SJSA1 (cell line): ENCODE results near the gene CPA1. TPM values are rescaled to one million over a fixed set of nuclear protein-coding genes. Genes with fewer than 3 reads are reported as not detected.

Experiments
- DNase-seq, 2 experiments: peaks; one replicate each; pipeline ENCODE4 v3.0.0-alpha.2; 2015 to 2020; ENCODE audit warnings: low spot score in 2 of 2, low read depth in 1 of 2
- H3K27ac ChIP-seq: fragments of 250-450 bp; sonication (Bioruptor Pico); 2 replicates; pipeline ENCODE4 v1.5.1; 2020; ENCODE audit warnings: mild to moderate bottlenecking, moderate library complexity
- H3K27me3 ChIP-seq: fragments of 250-450 bp; sonication (Bioruptor Pico); replicated peaks from 2 replicates; pipeline ENCODE4 v1.5.1; 2020; ENCODE audit warnings: mild to moderate bottlenecking, moderate library complexity
- H3K36me3 ChIP-seq: fragments of 250-450 bp; sonication (Bioruptor Pico); 2 replicates; pipeline ENCODE4 v1.5.1; 2020; ENCODE audit warnings: mild to moderate bottlenecking
- H3K4me1 ChIP-seq: fragments of 250-450 bp; sonication (Bioruptor Pico); replicated peaks from 2 replicates; pipeline ENCODE4 v1.6.1; 2021; ENCODE audit warnings: mild to moderate bottlenecking
- H3K4me3 ChIP-seq: fragments of 250-450 bp; sonication (Bioruptor Pico); 2 replicates; pipeline ENCODE4 v1.5.1; 2020; ENCODE audit warnings: mild to moderate bottlenecking
- H3K9me3 ChIP-seq: fragments of 250-450 bp; sonication (Bioruptor Pico); replicated peaks from 2 replicates; pipeline ENCODE4 v1.5.1; 2020; ENCODE audit warnings: mild to moderate bottlenecking
- total RNA-seq: library from RNA; depleted of rRNA; stranded (reverse); fragments of >200 nt; shearing (Covaris generic); gene quantifications from 2 replicates; pipeline ENCODE4 v1.2.3, GENCODE V29; 2014

The CPA1 gene
- total RNA-seq, 1 experiment from 2014 or later = not detected

GRCh38 chr7:130346941-130347340, 33.4 kb upstream of the CPA1 start:
- no peak overlapping the region for H3K27ac ChIP-seq
- peaks cover 16% of the 10 kb centered on the region for H3K4me1 ChIP-seq
- H3K27me3 ChIP-seq = no peaks in the 10 kb centered on the region
- no peak overlapping the region for H3K4me3 ChIP-seq
- no peaks in the 10 kb centered on the region for H3K9me3 ChIP-seq
- no peaks in the 10 kb centered on the region for H3K36me3 ChIP-seq
- DNase-seq = no peak

DNA sequence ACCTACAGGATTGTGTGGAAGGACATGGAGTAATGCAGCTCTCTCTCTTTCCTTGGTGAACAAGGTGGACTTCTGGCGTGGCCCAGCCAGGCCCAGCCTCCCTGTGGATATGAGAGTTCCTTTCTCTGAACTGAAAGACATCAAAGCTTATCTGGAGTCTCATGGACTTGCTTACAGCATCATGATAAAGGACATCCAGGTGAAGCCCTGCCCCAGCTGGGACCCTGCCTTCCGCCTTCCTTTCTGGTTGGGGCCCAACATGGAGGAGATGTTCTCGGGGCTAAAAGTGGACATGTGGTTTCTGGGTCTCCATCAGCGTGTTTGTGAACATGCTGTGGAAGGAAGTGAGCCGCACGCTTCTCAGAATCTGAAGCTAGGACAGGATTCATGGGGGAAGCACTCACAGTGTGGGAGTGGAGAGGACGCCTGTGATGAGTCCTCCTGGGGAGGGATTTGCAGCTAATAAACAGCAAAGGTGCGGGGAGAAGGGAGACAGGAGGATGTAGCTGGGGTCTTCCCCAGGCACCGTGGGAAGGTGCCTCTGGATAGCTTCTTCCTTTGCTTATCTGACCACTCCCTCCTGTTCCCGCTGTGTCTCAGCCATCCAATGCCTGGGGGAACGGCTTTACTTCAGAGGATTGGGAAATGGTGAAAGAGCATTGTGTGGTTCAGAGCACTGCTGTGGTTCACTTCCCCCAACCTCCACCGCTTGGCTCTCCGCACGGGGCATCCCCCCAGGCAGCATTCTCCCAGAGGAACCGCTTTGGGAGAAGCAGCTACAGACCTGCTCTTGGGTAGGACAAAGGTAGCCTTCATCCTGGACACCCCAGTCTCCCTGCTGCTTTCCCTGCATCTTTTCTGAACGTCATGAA, 30.1 kb upstream of the CPA1 start:
- Histone ChIP-seq H3K9me3 (no peaks in the 10 kb centered on the region), H3K4me3 (no peak overlapping the region), H3K36me3 (no peaks in the 10 kb centered on the region), H3K4me1 (peaks cover 44% of the 10 kb centered on the region), H3K27me3 (no peaks in the 10 kb centered on the region), H3K27ac (peak overlapping the region; percentile 22; the same call in 1 of the 2 replicates)
- no peak for DNase-seq

- Histone ChIP-seq H3K36me3 (no peaks in the 10 kb centered on the region), H3K9me3 (no peaks in the 10 kb centered on the region), H3K4me3 (no peak overlapping the region), H3K27ac (peak overlapping the region; percentile 48), H3K4me1 (peaks cover 53% of the 10 kb centered on the region), H3K27me3 (no peaks in the 10 kb centered on the region)
- peak in 1 of 2 experiments; percentile 58 for DNase-seq
Measured at GRCh38 chr7:130350945-130351790, 29.1 kb upstream of the CPA1 start.

DNA sequence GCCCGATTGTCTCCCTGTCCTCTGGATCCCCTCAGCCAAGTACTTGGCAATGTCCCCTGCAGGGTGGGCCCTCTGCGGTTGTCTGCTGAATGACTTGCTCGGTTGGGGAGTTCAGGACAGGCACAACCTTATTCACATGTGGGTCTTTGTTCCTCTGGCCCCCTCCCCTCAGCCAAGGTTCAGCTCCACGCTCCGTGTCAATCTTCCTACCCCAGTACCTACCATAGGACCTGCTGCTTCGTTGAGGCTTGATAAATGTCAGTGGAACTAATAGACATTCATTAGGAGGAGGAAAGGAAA, 28.6 kb upstream of the CPA1 start:
- Histone ChIP-seq H3K27me3 (no peaks in the 10 kb centered on the region), H3K4me1 (peaks cover 58% of the 10 kb centered on the region), H3K27ac (no peak overlapping the region), H3K9me3 (no peaks in the 10 kb centered on the region), H3K4me3 (no peak overlapping the region), H3K36me3 (no peaks in the 10 kb centered on the region)
- DNase-seq = no peak

GRCh38 chr7:130352194-130353074, 27.9 kb upstream of the CPA1 start:
- peak in 1 of 2 experiments; percentile 68 for DNase-seq
- H3K4me3 ChIP-seq = no peak overlapping the region
- H3K27ac ChIP-seq = peak overlapping the region; percentile 58

DNA sequence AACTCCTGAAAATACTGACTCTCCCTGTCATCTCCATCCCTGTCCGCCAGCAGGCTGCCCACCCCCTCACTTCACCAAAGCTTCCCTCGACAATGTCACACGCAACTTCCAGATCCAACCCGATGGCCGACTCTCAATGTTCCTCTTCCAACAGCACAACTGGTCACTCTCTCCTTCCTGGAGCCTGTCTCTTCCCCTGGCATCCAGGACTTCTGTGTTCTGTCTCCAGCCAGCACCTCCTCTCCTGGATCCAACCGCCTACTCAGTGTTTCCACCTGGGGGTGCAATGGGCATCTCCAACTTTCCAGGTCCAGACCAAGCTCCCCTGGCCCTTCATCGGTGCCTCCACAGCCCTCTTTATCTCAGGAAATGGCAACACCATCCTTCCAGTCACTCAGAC, 27.1 kb upstream of the CPA1 start:
- H3K36me3 ChIP-seq = no peaks in the 10 kb centered on the region
- peak overlapping the region; percentile 58 for H3K27ac ChIP-seq
- no peak overlapping the region for H3K4me3 ChIP-seq
- H3K9me3 ChIP-seq = no peaks in the 10 kb centered on the region
- peaks cover 72% of the 10 kb centered on the region for H3K4me1 ChIP-seq
- no peaks in the 10 kb centered on the region for H3K27me3 ChIP-seq
- no peak for DNase-seq

More at GRCh38 chr7:130352194-130353074, 27.9 kb upstream of the CPA1 start:
- Histone ChIP-seq H3K9me3 (no peaks in the 10 kb centered on the region), H3K4me1 (peaks cover 65% of the 10 kb centered on the region), H3K36me3 (no peaks in the 10 kb centered on the region), H3K27me3 (no peaks in the 10 kb centered on the region)

DNA sequence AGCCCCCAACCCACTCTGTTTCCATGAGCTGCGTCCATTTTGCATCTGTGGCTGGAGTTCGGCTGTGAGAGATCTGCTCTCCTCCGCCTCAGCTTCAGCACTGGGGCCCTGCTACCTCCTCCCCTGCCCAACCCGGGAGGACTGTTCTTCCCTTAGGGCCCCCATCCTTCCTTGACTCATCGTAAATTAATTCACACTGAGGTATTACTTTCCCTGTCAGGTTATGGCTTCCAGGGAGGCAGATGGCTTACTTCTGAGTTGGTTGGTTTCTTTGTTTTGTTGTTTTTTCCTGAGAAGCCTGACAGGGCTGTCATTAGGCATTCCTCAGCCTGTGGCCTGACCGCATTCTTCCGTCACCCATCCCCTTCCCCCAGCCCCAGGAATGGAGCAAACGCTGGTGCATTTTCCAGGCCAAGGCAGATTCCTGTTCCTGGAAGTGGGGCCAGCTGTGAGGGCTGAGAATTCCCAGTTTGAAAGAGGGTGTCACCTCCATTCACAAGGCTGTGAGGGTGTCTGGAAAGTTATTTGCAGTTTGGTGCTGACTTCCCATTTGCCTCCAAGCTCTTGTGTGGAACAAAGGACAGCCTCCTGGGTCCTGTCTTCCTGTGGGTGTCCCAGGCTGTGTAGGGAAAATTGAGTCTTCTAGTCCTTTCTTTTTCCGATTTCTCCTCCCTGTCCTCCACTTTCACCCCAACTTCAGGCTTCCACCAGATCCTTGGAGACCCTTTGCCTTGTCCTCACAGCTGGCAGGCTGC, 24.0 kb upstream of the CPA1 start:
- no peaks in the 10 kb centered on the region for H3K27me3 ChIP-seq
- H3K4me1 ChIP-seq = peaks cover 70% of the 10 kb centered on the region
- peak; percentile 98 to 99 for DNase-seq
- peak overlapping the region; percentile 97 for H3K27ac ChIP-seq
- H3K4me3 ChIP-seq = no peak overlapping the region
- H3K36me3 ChIP-seq = no peaks in the 10 kb centered on the region
- no peaks in the 10 kb centered on the region for H3K9me3 ChIP-seq

DNA sequence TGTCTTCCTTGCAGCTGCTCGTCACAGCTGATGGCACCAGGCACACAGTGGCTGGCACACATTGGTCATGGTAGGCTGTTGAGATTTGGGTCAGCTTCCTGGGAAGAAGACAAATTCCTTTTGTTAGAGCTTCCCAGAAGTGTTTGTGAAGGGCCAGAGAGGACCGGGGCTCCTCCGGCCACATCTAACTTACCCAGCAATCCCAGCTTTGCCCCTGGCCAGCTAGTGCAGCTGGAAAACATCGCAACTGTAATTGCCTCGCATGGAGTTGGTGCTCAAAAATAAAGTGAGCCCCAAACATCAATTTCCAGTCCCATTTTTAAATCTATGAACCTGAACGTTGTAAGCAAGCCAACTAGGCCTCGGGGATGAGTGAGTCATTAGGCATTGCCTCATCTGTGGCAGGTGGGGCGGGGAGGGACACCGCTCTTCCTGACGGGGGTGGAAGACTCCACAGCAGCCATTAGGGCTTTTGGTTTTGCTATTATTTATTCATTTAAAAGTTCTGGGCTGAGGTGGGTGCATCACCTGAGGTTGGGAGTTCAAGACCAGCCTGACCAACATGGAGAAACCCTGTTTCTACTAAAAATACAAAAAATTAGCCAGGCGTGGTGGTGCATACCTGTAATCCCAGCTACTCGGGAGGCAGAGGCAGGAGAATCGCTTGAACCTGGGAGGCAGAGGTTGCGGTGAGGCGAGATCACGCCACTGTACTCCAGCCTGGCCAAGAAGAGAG, 23.2 kb upstream of the CPA1 start:
- Histone ChIP-seq H3K36me3 (no peaks in the 10 kb centered on the region), H3K27me3 (no peaks in the 10 kb centered on the region), H3K27ac (peak overlapping the region; percentile 97), H3K4me1 (peaks cover 62% of the 10 kb centered on the region), H3K9me3 (no peaks in the 10 kb centered on the region), H3K4me3 (no peak overlapping the region)
- peak; percentile 83 to 86 for DNase-seq

- Histone ChIP-seq H3K36me3 (no peaks in the 10 kb centered on the region), H3K27me3 (no peaks in the 10 kb centered on the region), H3K4me1 (peaks cover 57% of the 10 kb centered on the region), H3K9me3 (no peaks in the 10 kb centered on the region), H3K4me3 (no peak overlapping the region), H3K27ac (0 out of 2 replicates have a peak overlapping the region, but pooled peaks have one; percentile 97)
- no peak for DNase-seq
Measured at GRCh38 chr7:130358471-130358870, 21.8 kb upstream of the CPA1 start.

- H3K9me3 ChIP-seq = no peaks in the 10 kb centered on the region
- H3K4me1 ChIP-seq = peaks cover 58% of the 10 kb centered on the region
- H3K27ac ChIP-seq = no peak overlapping the region
- no peaks in the 10 kb centered on the region for H3K27me3 ChIP-seq
- DNase-seq = no peak
- H3K4me3 ChIP-seq = no peak overlapping the region
- H3K36me3 ChIP-seq = no peaks in the 10 kb centered on the region
Measured at GRCh38 chr7:130359276-130359857, 20.9 kb upstream of the CPA1 start.

- Histone ChIP-seq H3K36me3 (no peaks in the 10 kb centered on the region), H3K27ac (no peak overlapping the region), H3K27me3 (no peaks in the 10 kb centered on the region), H3K4me3 (no peak overlapping the region), H3K9me3 (no peaks in the 10 kb centered on the region), H3K4me1 (peaks cover 60% of the 10 kb centered on the region)
- DNase-seq = no peak
Measured at GRCh38 chr7:130360518-130360917, 19.8 kb upstream of the CPA1 start.

GRCh38 chr7:130361681-130362080, 18.6 kb upstream of the CPA1 start:
- no peak for DNase-seq
- no peaks in the 10 kb centered on the region for H3K27me3 ChIP-seq
- H3K4me1 ChIP-seq = peaks cover 63% of the 10 kb centered on the region
- H3K4me3 ChIP-seq = no peak overlapping the region
- no peaks in the 10 kb centered on the region for H3K9me3 ChIP-seq
- no peak overlapping the region for H3K27ac ChIP-seq
- H3K36me3 ChIP-seq = no peaks in the 10 kb centered on the region
